GM19395 (cell line): ENCODE data around the gene JPT2.
"Not testable (repeated sequence)": the region's sequence is repeated elsewhere in the genome, so short reads cannot be mapped to it uniquely, and the experiment has no call there.

ENCODE experiments used
- ATAC-seq: cut with Tn5 transposase; IDR thresholded peaks from one replicate; pipeline ENCODE4 v1.9.1; 2021; ENCODE audit warnings: mild to moderate bottlenecking, moderate library complexity; ENCODE audit not compliant: unreplicated experiment

Gene JPT2

GRCh38 chr16:1727651-1728624 is 49.9 kb downstream of the JPT2 start:
- no peak for ATAC-seq

DNA sequence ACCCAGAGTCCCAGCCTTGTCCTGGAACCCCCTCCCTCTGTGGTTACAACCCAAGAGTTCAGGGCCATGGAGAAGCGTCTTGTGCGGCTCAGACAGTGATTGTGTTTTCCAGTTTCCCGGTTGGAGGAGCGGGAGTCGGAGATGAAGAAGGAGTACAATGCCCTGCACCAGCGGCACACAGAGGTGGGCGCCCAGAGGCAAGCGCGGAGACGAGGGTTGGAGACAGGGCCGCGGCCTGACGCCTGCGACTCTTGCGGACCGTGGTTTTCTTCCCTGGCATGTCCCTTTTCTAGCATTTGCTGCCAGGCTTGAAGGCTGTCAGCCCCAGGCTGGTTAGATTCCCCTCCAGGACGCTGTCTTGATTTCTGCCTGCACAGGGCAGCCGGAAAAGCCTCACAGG is 50.9 kb downstream of the JPT2 start:
- ATAC-seq = no peak

DNA sequence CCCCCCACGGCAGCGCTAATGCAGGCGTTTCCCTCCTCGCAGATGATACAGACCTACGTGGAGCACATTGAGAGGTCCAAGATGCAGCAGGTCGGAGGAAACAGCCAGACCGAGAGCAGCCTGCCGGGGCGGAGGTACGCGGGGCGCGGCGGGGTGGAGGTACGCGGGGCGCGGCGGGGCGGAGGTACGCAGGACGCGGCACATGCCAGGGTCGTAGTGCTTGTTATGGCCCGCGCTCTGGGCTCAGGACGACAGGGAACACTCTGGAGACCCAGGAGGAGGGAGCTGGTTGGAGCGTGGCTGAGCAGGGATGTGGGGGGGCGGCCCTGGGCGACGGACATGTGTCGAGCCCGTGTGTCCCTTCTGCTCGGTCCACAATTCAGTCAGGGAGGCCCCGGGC is 51.4 kb downstream of the JPT2 start:
- ATAC-seq = no peak

DNA sequence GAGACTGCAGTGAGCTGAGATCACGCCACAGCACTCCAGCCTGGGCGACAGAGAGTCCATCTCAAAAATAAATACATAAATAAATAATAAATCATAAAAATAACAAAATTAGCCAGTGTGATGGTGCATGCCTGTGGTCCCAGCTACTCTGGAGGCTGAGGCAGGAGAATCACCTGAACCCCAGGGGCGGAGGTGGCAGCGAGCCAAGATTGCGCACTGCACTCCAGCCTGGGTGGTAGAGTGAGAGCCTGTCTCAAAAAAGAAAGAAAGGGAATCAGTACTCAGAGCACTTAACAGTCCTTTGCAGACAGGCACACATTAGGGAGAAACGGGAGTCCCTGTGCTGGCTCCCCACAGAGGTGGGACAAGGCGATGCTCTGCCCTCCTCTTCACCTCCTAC is 53.0 kb downstream of the JPT2 start:
- ATAC-seq = no peak

- no peak for ATAC-seq
Observed at GRCh38 chr16:1731603-1732002, 53.5 kb downstream of the JPT2 start.

- no peak for ATAC-seq
Observed at GRCh38 chr16:1732071-1732470, 54.0 kb downstream of the JPT2 start.

DNA sequence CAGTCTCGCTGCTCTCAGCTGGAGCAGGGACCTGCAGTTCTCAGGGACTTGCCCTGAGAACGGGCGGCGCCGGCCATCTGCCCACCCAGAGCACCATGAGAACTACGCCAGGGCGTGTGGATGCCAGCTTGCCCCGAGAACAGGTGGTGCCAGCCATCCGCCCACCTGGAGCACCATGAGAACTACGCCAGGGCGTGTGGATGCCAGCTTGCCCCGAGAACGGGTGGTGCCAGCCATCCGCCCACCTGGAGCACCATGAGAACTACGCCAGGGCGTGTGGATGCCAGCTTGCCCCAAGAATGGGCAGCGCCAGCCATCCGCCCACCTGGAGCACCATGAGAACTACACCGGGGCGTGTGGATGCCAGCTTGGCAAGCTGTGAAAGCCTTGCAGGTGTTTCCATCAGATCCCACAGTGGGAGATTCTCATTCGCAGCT is 54.5 kb downstream of the JPT2 start:
- not testable (repeated sequence) for ATAC-seq

DNA sequence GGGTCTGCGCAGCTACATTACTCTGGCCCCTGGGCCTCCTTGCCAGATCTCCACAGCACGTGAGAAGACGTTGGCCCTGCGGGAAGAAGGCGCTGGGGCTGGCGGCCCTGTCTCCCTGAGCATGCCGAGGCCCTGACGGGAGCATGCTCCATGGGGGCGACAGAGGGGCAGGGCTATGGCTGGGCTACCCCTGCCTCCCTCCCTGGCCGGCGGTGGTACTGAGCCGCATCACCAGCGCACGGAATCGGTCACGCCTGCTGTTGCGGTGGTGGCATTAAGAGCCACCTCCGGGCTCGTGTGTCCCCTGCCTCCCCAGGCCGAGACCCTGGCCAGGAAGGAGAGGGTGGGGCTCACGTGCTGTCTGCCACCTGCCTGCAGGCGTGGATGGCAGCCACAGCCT is 56.0 kb downstream of the JPT2 start:
- ATAC-seq = no peak

- ATAC-seq = no peak
Observed at GRCh38 chr16:1734816-1735215, 56.7 kb downstream of the JPT2 start.

DNA sequence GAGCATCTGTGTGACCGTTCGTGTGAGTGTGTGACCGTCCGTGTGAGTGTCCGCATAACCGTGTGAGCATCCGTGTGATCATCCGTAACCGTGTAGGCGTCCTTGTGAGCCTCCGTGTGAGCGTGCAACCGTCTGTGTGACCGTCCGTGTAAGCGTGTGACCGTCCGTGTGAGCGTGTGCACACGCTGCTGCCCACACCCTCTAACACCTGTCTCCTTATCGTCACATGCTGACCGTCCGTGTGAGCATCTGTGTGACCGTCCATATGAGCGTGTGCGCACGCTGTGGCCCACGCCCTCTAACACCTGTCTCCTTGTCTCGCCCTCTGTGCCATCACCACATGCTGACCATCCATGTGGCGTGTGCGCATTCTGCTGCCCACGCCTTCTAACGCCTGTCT is 62.2 kb downstream of the JPT2 start:
- no peak for ATAC-seq

GRCh38 chr16:1740781-1741490 is 62.9 kb downstream of the JPT2 start:
- no peak for ATAC-seq

- no peak for ATAC-seq
Observed at GRCh38 chr16:1741553-1742165, 63.6 kb downstream of the JPT2 start.

DNA sequence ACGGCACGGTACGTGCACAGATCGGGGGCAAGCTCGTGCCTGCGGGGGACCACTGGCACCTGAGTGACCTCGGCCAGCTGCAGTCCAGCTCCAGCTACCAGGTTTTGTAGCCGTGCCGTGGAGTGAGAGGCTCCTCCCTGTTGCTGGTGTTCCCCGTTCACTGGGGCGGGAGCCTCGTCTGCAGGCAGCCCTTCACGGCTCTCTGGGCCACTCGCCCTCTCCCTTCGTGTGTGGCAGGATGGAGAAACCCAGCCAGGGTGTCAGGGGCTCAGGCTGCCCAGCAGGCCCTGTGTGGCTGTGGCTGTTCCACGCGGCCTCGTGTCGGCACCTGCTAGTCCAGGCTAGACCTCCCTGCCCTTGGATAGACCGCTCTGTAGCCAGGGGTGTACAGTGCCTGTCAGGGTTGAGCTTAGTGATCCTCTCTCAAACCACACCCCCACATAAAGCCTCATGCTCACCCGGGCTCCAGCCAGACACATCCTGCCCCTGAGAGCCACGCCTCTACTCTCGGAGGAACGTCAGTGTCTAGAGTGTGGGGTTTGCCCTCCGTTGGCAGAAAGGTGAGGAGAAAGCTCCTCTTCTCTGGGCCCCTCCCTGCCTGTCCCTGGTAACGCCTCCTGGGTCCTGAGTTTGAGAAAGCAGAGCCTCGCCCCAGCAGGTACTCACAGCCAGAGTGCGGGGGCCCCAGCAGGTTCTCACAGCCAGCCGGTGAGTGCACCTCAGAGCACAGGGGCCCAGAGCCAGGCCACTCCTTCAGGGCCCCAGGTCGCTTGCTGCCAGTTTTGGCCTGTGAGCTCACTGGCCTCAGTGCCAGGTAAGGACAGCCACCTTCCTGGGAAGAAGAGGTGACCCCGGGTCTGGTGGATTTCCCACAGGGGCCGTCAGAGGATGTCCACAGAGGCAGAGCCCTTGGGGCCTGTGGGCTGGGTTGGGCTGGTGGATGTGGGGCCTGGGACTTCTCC is 65.6 kb downstream of the JPT2 start:
- ATAC-seq = no peak

DNA sequence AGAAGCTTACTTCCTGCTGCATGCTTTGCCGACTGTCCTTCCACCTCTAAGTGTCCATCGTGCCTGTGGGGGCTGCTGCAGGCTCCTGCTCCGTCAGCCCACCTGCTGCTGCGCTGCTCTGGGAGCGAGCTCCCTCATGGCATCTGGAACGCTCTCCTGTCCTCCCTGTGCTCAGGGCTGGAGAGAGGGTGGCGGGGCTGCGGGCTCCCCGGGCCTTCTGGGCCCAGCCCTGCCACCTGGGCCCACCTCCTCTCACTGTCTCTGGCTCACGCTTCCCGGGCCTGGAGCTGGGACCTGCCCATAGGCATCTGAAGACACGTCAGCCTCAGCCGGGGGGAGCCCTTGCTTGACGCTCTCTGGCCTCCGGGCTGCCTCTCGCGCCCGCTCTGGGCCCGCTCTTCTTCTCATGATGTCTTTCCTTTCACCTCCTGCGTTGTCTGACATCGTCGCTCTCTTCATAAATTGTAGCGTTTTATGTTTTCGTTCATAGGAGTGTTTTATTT is 66.3 kb downstream of the JPT2 start:
- ATAC-seq = no peak

DNA sequence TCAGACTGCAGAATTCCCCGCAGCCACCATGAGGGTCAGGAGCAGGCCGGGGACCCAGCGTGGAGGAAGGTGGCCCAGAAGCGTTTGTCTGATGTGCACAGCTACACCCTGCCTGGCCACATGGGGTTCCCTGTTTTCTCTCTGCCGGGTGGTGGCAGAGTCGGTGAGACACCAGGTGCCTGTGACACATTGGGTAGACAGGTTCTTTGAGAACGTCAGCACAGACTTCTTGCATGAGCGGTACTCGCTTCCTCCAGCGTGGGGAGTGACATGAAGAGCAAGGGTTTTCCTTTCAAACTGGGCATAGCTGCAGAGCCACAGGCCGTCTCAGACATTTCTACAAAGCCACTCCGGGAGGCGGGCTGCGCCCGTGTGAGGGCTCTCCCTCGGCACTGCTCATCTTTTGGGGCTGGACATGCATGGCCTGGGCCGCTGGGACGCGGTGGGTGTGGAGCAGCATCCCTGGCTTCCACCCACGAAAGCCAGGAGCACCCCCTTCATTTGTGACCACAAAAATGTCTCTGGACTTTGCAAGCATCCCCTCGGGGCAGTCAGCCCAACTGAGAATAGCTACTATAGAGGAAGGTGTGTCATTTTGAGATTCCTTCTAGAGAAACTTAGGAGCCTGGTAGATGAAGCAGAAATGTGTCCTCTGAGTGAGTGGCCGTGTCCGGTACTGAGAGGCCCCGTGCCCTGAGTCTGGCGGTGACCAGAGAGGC is 67.3 kb downstream of the JPT2 start:
- ATAC-seq = no peak

DNA sequence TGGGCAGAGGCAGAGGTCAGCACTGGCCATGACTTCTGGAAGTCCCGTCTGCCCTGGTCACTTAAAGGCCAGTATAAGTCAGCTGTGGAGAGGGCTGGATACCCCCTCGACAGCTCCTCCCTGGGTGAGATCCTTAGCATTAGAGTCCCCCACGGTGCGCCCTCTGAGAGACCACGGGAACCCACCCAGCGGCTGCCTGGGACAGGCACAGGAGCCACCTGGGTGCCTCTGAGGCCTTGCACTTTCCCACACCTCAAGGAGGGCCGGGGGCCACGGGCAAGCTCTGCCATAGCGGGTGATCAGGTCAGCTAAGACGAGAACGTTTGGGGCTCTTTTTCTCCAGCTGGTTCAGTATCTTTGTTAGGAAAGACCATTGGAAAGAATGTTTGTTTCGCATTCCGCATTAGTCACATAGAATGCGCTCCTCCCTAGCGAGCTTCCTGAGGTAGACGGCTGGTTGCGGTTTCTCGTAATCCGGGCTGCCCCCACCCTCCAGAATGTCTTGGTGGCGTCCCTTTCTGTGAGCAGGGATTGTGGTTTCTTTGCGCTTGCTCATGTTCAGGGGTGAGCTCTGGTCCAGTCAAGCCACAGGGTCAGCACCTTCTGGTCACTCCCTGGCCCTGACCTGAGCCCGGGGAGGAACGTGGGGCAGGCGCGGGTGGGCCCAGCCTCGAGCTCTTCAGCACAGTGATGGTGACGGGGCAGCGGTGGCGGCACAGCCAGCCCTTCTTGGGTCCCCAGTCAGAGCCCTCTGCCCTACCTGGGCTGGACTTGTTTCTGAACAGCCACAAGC is 68.0 kb downstream of the JPT2 start:
- ATAC-seq = no peak

DNA sequence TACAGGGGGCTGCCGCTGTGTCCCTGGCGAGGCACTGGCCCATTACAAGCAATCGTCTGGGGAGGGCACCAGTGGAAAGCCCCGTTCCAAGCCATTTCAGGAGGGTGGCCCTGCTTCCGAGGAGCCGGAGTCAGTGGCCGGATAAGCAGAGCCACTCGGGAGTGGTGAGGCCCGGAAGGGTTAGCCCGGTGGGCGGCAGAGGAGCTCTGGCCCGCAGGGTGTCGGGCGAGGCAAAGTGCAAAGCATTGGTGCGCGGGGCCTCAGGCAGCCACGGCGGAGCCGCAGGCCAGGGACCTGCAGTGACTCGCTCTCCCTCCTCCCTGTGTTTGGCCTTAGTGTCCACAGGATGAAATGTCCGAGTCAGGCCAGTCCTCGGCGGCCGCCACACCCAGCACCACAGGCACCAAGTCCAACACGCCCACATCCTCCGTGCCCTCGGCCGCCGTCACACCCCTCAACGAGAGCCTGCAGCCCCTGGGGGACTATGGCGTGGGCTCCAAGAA is 68.7 kb downstream of the JPT2 start:
- no peak for ATAC-seq

GRCh38 chr16:1747934-1748333 is 69.9 kb downstream of the JPT2 start:
- no peak for ATAC-seq
